Suprapubic skin (tissue), 4 donors: ENCODE data around the gene PRICKLE3.
"Not testable (repeated sequence)": the region's sequence is repeated elsewhere in the genome, so short reads cannot be mapped to it uniquely, and the experiment has no call there.

Experiments used
- EP300 ChIP-seq: sonication (generic); formaldehyde crosslinking; IDR thresholded peaks from one replicate; pipeline ENCODE4 v1.6.1; 2017; ENCODE audit warnings: antibody characterized with exemption
- POLR2A ChIP-seq, 2 donors: fragments of 450-650 bp; IDR thresholded peaks; one replicate each; pipeline ENCODE4 v1.6.1; 2017; ENCODE audit warnings: antibody characterized with exemption in 2 of 2, mild to moderate bottlenecking in 2 of 2, moderate library complexity in 2 of 2
- POLR2AphosphoS5 ChIP-seq, 3 donors: sonication (generic); formaldehyde crosslinking; IDR thresholded peaks; one replicate each; pipeline ENCODE4 v1.6.1; 2017; ENCODE audit warnings: antibody characterized with exemption in 3 of 3
- TF ChIP-seq, protein P1 (sequence below), 2 donors: fragments of 200-600 bp in 1 of 2; fragments of 450-650 bp in 1 of 2; sonication (generic) in 1 of 2; IDR thresholded peaks; one replicate each; pipeline ENCODE4 v1.5.1; 2016 to 2019; ENCODE audit warnings: antibody characterized with exemption in 2 of 2, mild to moderate bottlenecking in 1 of 2, moderate library complexity in 1 of 2

DNA sequence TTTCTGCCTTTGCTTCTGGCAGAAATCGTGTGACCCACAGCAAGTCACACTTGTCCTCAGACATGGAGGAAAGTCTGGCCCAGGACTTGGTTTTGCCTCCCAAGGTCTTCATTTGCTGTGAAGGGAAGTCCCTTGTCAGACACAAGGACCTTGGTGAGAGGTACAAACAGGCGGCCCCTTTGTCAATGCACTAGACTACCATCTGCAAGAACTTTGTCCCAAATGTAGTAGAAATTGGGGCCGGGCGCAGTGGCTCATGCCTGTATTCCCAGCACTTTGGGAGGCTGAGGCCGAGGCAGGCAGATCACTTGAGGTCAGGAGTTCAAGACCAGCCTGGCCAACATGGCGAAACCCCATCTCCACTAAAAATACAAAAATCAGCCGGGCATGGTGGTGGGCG, 12.6 kb downstream of the PRICKLE3 start:
- TF ChIP-seq, protein P1, sequence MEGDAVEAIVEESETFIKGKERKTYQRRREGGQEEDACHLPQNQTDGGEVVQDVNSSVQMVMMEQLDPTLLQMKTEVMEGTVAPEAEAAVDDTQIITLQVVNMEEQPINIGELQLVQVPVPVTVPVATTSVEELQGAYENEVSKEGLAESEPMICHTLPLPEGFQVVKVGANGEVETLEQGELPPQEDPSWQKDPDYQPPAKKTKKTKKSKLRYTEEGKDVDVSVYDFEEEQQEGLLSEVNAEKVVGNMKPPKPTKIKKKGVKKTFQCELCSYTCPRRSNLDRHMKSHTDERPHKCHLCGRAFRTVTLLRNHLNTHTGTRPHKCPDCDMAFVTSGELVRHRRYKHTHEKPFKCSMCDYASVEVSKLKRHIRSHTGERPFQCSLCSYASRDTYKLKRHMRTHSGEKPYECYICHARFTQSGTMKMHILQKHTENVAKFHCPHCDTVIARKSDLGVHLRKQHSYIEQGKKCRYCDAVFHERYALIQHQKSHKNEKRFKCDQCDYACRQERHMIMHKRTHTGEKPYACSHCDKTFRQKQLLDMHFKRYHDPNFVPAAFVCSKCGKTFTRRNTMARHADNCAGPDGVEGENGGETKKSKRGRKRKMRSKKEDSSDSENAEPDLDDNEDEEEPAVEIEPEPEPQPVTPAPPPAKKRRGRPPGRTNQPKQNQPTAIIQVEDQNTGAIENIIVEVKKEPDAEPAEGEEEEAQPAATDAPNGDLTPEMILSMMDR (IDR thresholded peaks at IDR 0.05): not testable (repeated sequence)
- TF ChIP-seq POLR2A (IDR thresholded peaks at IDR 0.05); EP300; POLR2AphosphoS5 (IDR thresholded peaks at IDR 0.05): not testable (repeated sequence)
